Caco-2 (cell line): ENCODE data around the gene TEX264. TPM values are rescaled to one million over a fixed set of nuclear protein-coding genes. Genes with fewer than 3 reads are reported as not detected.

Experiments
- BruUV-seq: library from RNA; stranded (reverse); fragments of 400-500 nt; replicated peaks from 2 replicates; lab custom pipeline; 2021; lab: Mats Ljungman, UMichigan
- CTCF ChIA-PET: fragments of 300-600 bp; sonication (Branson Sonifier 250); formaldehyde crosslinking; loops from one replicate; lab custom pipeline; 2022; ENCODE audit warnings: antibody characterized with exemption; lab: Charles Lee
- POLR2A ChIA-PET: fragments of 300-600 bp; sonication (Branson Sonifier 250); formaldehyde crosslinking; loops from one replicate; lab custom pipeline; 2022; ENCODE audit warnings: antibody characterized with exemption; lab: Charles Lee
- DNase-seq, 2 experiments: peaks; one replicate each; pipeline versions ENCODE4 v3.0.0 to v3.0.0-alpha.2; 2020 to 2022
- H3K27me3 ChIP-seq: replicated peaks from 2 replicates; pipeline ENCODE4 v1.6.0; 2011; ENCODE audit warnings: low read length; ENCODE audit not compliant: control insufficient read depth, insufficient read depth
- H3K36me3 ChIP-seq: 2 replicates; pipeline ENCODE4 v1.5.1; 2011; ENCODE audit warnings: low read length; ENCODE audit not compliant: control insufficient read depth, insufficient read depth
- H3K4me1 ChIP-seq: fragments of 250-450 bp; sonication (Bioruptor Pico); 2 replicates; pipeline ENCODE4 v1.5.1; 2020; ENCODE audit warnings: mild to moderate bottlenecking
- H3K4me3 ChIP-seq: 2 replicates; pipeline ENCODE4 v1.5.1; 2011; ENCODE audit warnings: low read depth, mild to moderate bottlenecking, control low read depth, low read length
- H3K9me3 ChIP-seq: fragments of 250-450 bp; sonication (Bioruptor Pico); 2 replicates; pipeline ENCODE4 v1.5.1; 2020; ENCODE audit warnings: mild to moderate bottlenecking, moderate library complexity
- H3K27ac Mint-ChIP-seq: one replicate; pipeline ENCODE4 v1.8.0; 2022; ENCODE audit warnings: mixed read lengths; ENCODE audit not compliant: unreplicated experiment
- H3K27me3 Mint-ChIP-seq: one replicate; pipeline ENCODE4 v1.8.0; 2022; ENCODE audit warnings: mixed read lengths; ENCODE audit not compliant: insufficient read depth, unreplicated experiment
- H3K36me3 Mint-ChIP-seq: one replicate; pipeline ENCODE4 v1.8.0; 2022; ENCODE audit warnings: mild to moderate bottlenecking, mixed read lengths; ENCODE audit not compliant: insufficient read depth, unreplicated experiment
- H3K4me1 Mint-ChIP-seq: one replicate; pipeline ENCODE4 v1.8.0; 2022; ENCODE audit warnings: low read depth, mixed read lengths; ENCODE audit not compliant: unreplicated experiment
- H3K4me3 Mint-ChIP-seq: one replicate; pipeline ENCODE4 v1.8.0; 2022; ENCODE audit warnings: mild to moderate bottlenecking, moderate library complexity, mixed read lengths; ENCODE audit not compliant: unreplicated experiment
- H3K9me3 Mint-ChIP-seq: one replicate; pipeline ENCODE4 v1.8.0; 2022; ENCODE audit warnings: mixed read lengths; ENCODE audit not compliant: unreplicated experiment
- intact Hi-C: fragments of 100-400 bp; cut with micrococcal nuclease; formaldehyde crosslinking; loops from one replicate; pipeline ENCODE4 v1.10.0; 2022; ENCODE audit not compliant: unreplicated experiment
- total RNA-seq: library from RNA; stranded (reverse); gene quantifications from 2 replicates; pipeline ENCODE4 v1.2.3, GENCODE V29; 2022
- TF ChIP-seq, protein P1 (sequence below), 2 experiments: fragments of 200-600 bp in 1 of 2; IDR thresholded peaks; 1 replicate in 1 of 2; 2 replicates in 1 of 2; pipeline versions ENCODE4 v1.5.1 to v1.8.0; 2011 to 2022; ENCODE audit warnings: antibody characterized with exemption in 1 of 2, control low read depth in 1 of 2, inconsistent platforms in 1 of 2, low read depth in 1 of 2, low read length in 1 of 2, mild to moderate bottlenecking in 1 of 2, moderate library complexity in 1 of 2; ENCODE audit not compliant: insufficient read depth in 1 of 2, severe bottlenecking in 1 of 2, unreplicated experiment in 1 of 2

TEX264 gene
- total RNA-seq, 1 experiment from 2014 or later = 37.9 TPM

- no peaks in the 10 kb centered on the region for H3K4me1 ChIP-seq
- POLR2A ChIA-PET = no interaction called here
- CTCF ChIA-PET = no interaction called here
- intact Hi-C loops = no loop called here
- no peaks in the 10 kb centered on the region for H3K9me3 ChIP-seq
- Mint-ChIP-seq H3K36me3 (peaks cover 17% of the 10 kb centered on the region), H3K27ac (no peak overlapping the region), H3K4me3 (peak overlapping the region; percentile 70), H3K4me1 (peaks cover 8% of the 10 kb centered on the region), H3K9me3 (no peaks in the 10 kb centered on the region), H3K27me3 (peaks cover 13% of the 10 kb centered on the region)
- H3K4me3 ChIP-seq = no peak overlapping the region
- TF ChIP-seq, protein P1, sequence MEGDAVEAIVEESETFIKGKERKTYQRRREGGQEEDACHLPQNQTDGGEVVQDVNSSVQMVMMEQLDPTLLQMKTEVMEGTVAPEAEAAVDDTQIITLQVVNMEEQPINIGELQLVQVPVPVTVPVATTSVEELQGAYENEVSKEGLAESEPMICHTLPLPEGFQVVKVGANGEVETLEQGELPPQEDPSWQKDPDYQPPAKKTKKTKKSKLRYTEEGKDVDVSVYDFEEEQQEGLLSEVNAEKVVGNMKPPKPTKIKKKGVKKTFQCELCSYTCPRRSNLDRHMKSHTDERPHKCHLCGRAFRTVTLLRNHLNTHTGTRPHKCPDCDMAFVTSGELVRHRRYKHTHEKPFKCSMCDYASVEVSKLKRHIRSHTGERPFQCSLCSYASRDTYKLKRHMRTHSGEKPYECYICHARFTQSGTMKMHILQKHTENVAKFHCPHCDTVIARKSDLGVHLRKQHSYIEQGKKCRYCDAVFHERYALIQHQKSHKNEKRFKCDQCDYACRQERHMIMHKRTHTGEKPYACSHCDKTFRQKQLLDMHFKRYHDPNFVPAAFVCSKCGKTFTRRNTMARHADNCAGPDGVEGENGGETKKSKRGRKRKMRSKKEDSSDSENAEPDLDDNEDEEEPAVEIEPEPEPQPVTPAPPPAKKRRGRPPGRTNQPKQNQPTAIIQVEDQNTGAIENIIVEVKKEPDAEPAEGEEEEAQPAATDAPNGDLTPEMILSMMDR (IDR thresholded peaks at IDR 0.05; ENCODE audit: insufficient read depth in 1 of 2, low read depth in 1 of 2, low read length in 1 of 2, severe bottlenecking in 1 of 2, unreplicated experiment in 1 of 2) = no peak
- H3K27me3 ChIP-seq = peaks cover 2% of the 10 kb centered on the region; the same call in 1 of the 2 replicates
- no peak for DNase-seq
- H3K36me3 ChIP-seq = no peaks in the 10 kb centered on the region
- BruUV-seq = no TSS peak
Measured at GRCh38 chr3:51708216-51708845, 37.3 kb downstream of the TEX264 start.

- Histone ChIP-seq H3K36me3 (no peaks in the 10 kb centered on the region), H3K27me3 (peaks cover 2% of the 10 kb centered on the region; the same call in 1 of the 2 replicates), H3K4me1 (no peaks in the 10 kb centered on the region), H3K4me3 (no peak overlapping the region), H3K9me3 (no peaks in the 10 kb centered on the region)
- TF ChIP-seq, protein P1 (IDR thresholded peaks at IDR 0.05; ENCODE audit: insufficient read depth in 1 of 2, low read depth in 1 of 2, low read length in 1 of 2, severe bottlenecking in 1 of 2, unreplicated experiment in 1 of 2) = no peak
- Mint-ChIP-seq H3K4me3 (no peak overlapping the region), H3K9me3 (no peaks in the 10 kb centered on the region), H3K27me3 (peaks cover 19% of the 10 kb centered on the region), H3K27ac (no peak overlapping the region), H3K4me1 (peaks cover 8% of the 10 kb centered on the region), H3K36me3 (peaks cover 17% of the 10 kb centered on the region)
- DNase-seq = no peak
- CTCF ChIA-PET = no interaction called here
- no TSS peak for BruUV-seq
- POLR2A ChIA-PET = no interaction called here
- intact Hi-C loops = no loop called here
Measured at GRCh38 chr3:51709004-51709420, 38.0 kb downstream of the TEX264 start.

- POLR2A ChIA-PET = no interaction called here
- H3K27me3 Mint-ChIP-seq = peaks cover 25% of the 10 kb centered on the region
- Histone ChIP-seq H3K9me3 (no peaks in the 10 kb centered on the region), H3K4me1 (no peaks in the 10 kb centered on the region), H3K4me3 (no peak overlapping the region), H3K27me3 (peaks cover 2% of the 10 kb centered on the region; the same call in 1 of the 2 replicates), H3K36me3 (no peaks in the 10 kb centered on the region)
- BruUV-seq = no TSS peak
- TF ChIP-seq, protein P1 (IDR thresholded peaks at IDR 0.05; ENCODE audit: insufficient read depth in 1 of 2, low read depth in 1 of 2, low read length in 1 of 2, severe bottlenecking in 1 of 2, unreplicated experiment in 1 of 2) = no peak
- H3K9me3 Mint-ChIP-seq = no peaks in the 10 kb centered on the region
- peaks cover 17% of the 10 kb centered on the region for H3K36me3 Mint-ChIP-seq
- intact Hi-C loops = no loop called here
- peaks cover 8% of the 10 kb centered on the region for H3K4me1 Mint-ChIP-seq
- no peak overlapping the region for H3K4me3 Mint-ChIP-seq
- no peak overlapping the region for H3K27ac Mint-ChIP-seq
- DNase-seq = no peak
- CTCF ChIA-PET = interaction anchor here (0.6 kb wide), 1 partner anchor 474 kb away, joined by 5 read pairs; no protein-coding TSS in a partner anchor
Measured at GRCh38 chr3:51709675-51710074, 38.6 kb downstream of the TEX264 start.
